Tracheal epithelial cell (primary cell): Measurements from ENCODE around the gene FAM124B. TPM values are rescaled to one million over a fixed set of nuclear protein-coding genes. Genes with fewer than 3 reads are reported as not detected.

ENCODE experiments used
- total RNA-seq: library from RNA; depleted of rRNA; stranded (reverse); fragments of >200 nt; gene quantifications from 2 replicates; pipeline ENCODE4 v1.2.1, GENCODE V29; 2014

Gene FAM124B
- 0.21 TPM in 1 of 2 replicates, not detected in the other for total RNA-seq

DNA sequence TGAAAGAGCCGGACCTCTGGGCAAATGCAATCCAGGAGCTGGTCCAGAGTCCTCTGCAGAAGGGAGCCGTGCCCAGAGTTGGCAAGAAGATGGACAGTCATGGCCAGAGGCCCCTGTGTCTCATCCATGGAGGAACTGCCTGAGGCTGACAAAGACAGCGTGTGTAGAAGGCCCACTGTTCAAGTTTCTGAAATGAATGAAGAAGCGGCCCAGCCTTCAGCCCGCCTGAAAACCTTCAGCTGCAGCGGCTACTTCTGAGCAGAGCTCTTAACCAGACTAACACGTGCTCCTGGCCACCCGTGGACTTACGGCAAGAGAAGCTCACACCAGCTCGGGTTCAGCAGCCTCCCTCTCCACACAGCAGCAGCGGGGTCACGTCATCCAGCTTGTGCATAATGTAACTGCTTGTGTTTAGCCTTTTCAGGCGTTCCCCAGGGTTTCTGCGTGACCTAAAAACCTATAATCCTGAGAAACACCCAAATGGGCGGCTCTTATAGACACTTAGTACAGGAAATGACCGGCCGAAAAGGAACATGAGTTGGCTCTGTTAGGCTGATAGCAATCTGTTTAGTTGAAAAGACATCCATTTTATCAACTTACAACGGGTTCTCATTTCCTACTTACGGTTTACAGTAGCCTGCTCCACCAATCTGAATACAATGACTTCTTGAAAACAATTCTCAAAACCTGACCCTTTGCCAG lies at the start of gene FAM124B:
Gene FAM124B (minus strand): TSS at position 467 of the 702 bp plus-strand sequence. CDS start 339 bp downstream, at position 128.

Other genes with a start within 250 kb of the FAM124B start
- 49.9 and 61.6 TPM in 2 replicates for gene CUL3, start 183.3 kb upstream of the FAM124B start, total RNA-seq